Measurements from ENCODE around the gene FMNL1.

Gene FMNL1

GRCh38 chr17:45241328-45242028 lies 19.8 kb downstream of the FMNL1 start:
- Histone ChIP-seq H3K36me3 (ENCODE audit: control insufficient read depth, insufficient read depth, low read length) (peaks cover 59% of the 10 kb centered on the region), H3K27me3 (replicated peaks; ENCODE audit: control insufficient read depth, insufficient read depth, low read length) (no peaks in the 10 kb centered on the region), H3K4me3 (replicated peaks; ENCODE audit: low read depth, low read length) (no peak overlapping the region)
- no peak for TF ChIP-seq CTCF (IDR thresholded peaks at IDR 0.05; ENCODE audit: insufficient read depth, low read length, poor library complexity, severe bottlenecking)
- no peak for DNase-seq (ENCODE audit: extremely low read depth, insufficient read length)

- Histone ChIP-seq H3K36me3 (ENCODE audit: control insufficient read depth, insufficient read depth, low read length) (peaks cover 61% of the 10 kb centered on the region), H3K4me3 (replicated peaks; ENCODE audit: low read depth, low read length) (no peak overlapping the region), H3K27me3 (replicated peaks; ENCODE audit: control insufficient read depth, insufficient read depth, low read length) (no peaks in the 10 kb centered on the region)
- no peak for DNase-seq (ENCODE audit: extremely low read depth, insufficient read length)
- no peak for TF ChIP-seq CTCF (IDR thresholded peaks at IDR 0.05; ENCODE audit: insufficient read depth, low read length, poor library complexity, severe bottlenecking)
These were observed 20.3 kb downstream of the FMNL1 start for GRCh38 chr17:45242029-45242414.

- no peak for TF ChIP-seq CTCF (IDR thresholded peaks at IDR 0.05; ENCODE audit: insufficient read depth, low read length, poor library complexity, severe bottlenecking)
- peaks cover 51% of the 10 kb centered on the region for H3K36me3 ChIP-seq (ENCODE audit: control insufficient read depth, insufficient read depth, low read length)
- H3K27me3 ChIP-seq (replicated peaks; ENCODE audit: control insufficient read depth, insufficient read depth, low read length): no peaks in the 10 kb centered on the region
- DNase-seq (ENCODE audit: extremely low read depth, insufficient read length): no peak
- H3K4me3 ChIP-seq (replicated peaks; ENCODE audit: low read depth, low read length): no peak overlapping the region
These were observed 22.1 kb downstream of the FMNL1 start for GRCh38 chr17:45243750-45244149.

- no peak for DNase-seq (ENCODE audit: extremely low read depth, insufficient read length)
- no peak for TF ChIP-seq CTCF (IDR thresholded peaks at IDR 0.05; ENCODE audit: insufficient read depth, low read length, poor library complexity, severe bottlenecking)
- Histone ChIP-seq H3K36me3 (ENCODE audit: control insufficient read depth, insufficient read depth, low read length) (peaks cover 45% of the 10 kb centered on the region), H3K27me3 (replicated peaks; ENCODE audit: control insufficient read depth, insufficient read depth, low read length) (no peaks in the 10 kb centered on the region), H3K4me3 (replicated peaks; ENCODE audit: low read depth, low read length) (no peak overlapping the region)
These were observed 23.3 kb downstream of the FMNL1 start for GRCh38 chr17:45244725-45245656.

GRCh38 chr17:45246338-45246737 lies 24.7 kb downstream of the FMNL1 start:
- Histone ChIP-seq H3K27me3 (replicated peaks; ENCODE audit: control insufficient read depth, insufficient read depth, low read length) (no peaks in the 10 kb centered on the region), H3K4me3 (replicated peaks; ENCODE audit: low read depth, low read length) (no peak overlapping the region), H3K36me3 (ENCODE audit: control insufficient read depth, insufficient read depth, low read length) (peaks cover 41% of the 10 kb centered on the region)
- no peak for DNase-seq (ENCODE audit: extremely low read depth, insufficient read length)
- TF ChIP-seq CTCF (IDR thresholded peaks at IDR 0.05; ENCODE audit: insufficient read depth, low read length, poor library complexity, severe bottlenecking): no peak
